ENCODE measurements around the gene AKAIN1. TPM values are rescaled to one million over a fixed set of nuclear protein-coding genes. Genes with fewer than 3 reads are reported as not detected.

The AKAIN1 gene
- total and polyA plus RNA-seq, 7 donors: 0.34 TPM; not detected in 6

DNA sequence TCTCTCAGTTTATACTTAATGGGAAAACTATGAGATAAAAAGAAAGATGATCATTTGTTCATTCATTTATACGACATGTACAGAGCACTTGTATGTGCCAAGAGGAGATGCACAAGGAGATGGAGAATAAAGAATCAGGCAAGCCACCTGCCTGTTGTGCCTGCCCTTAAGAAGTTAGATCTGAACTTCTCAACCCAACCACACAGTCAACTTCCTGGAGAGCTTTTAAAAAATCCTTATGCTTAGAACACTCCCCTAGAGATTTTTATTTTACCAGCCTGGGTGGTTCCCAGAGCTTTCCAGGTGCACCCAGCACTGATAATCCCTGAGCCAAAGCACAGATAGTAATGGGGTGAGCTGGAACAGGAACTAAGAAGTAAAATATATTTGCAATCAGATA lies 18.5 kb downstream of the AKAIN1 start:
- intact Hi-C loops (cut with DNase I): no loop called here
- H3K4me1 ChIP-seq: no peaks in the 10 kb centered on the region
- no peaks in the 10 kb centered on the region for H3K9me3 ChIP-seq
- no peaks in the 10 kb centered on the region for H3K36me3 ChIP-seq (ENCODE audit: insufficient read depth in 1 of 2, low read depth in 1 of 2)
- DNase-seq: no peak
- no peak overlapping the region for H3K27ac ChIP-seq
- TF ChIP-seq CTCF (IDR thresholded peaks at IDR 0.05): no peak
- H3K4me3 ChIP-seq: no peak overlapping the region
- ATAC-seq: no peak
- WGBS, 3 donors: 88 to 90% (median 88%) methylated on average over 1 of the region's 1 CpG
- no peaks in the 10 kb centered on the region for H3K27me3 ChIP-seq (ENCODE audit: insufficient read depth in 3 of 3, low read length in 2 of 3)

- ATAC-seq (no peak), DNase-seq (no peak)
- no peaks in the 10 kb centered on the region for H3K27me3 ChIP-seq (ENCODE audit: insufficient read depth in 3 of 3, low read length in 2 of 3)
- no peaks in the 10 kb centered on the region for H3K36me3 ChIP-seq (ENCODE audit: insufficient read depth in 1 of 2, low read depth in 1 of 2)
- H3K4me1 ChIP-seq: no peaks in the 10 kb centered on the region
- H3K4me3 ChIP-seq: no peak overlapping the region
- no peak for TF ChIP-seq CTCF (IDR thresholded peaks at IDR 0.05)
- intact Hi-C loops (cut with DNase I): no loop called here
- H3K27ac ChIP-seq: no peak overlapping the region
- H3K9me3 ChIP-seq: no peaks in the 10 kb centered on the region
- 69 to 79% (median 74%) methylated on average over 5 of the region's 5 CpGs for WGBS, 3 donors
These were observed 21.7 kb downstream of the AKAIN1 start for GRCh38 chr18:5175378-5175777.

- Histone ChIP-seq H3K9me3 (no peaks in the 10 kb centered on the region), H3K4me1 (no peaks in the 10 kb centered on the region), H3K4me3 (no peak overlapping the region), H3K27me3 (ENCODE audit: insufficient read depth in 3 of 3, low read length in 2 of 3) (no peaks in the 10 kb centered on the region), H3K36me3 (ENCODE audit: insufficient read depth in 1 of 2, low read depth in 1 of 2) (no peaks in the 10 kb centered on the region), H3K27ac (no peak overlapping the region)
- ATAC-seq (no peak), DNase-seq (no peak)
- WGBS, 3 donors: 64 to 75% (median 72%) methylated on average over 6 of the region's 6 CpGs
- intact Hi-C loops (cut with DNase I): no loop called here
- TF ChIP-seq CTCF (IDR thresholded peaks at IDR 0.05): no peak
These were observed 23.4 kb downstream of the AKAIN1 start for GRCh38 chr18:5173646-5174045.

GRCh38 chr18:5173236-5173635 lies 23.8 kb downstream of the AKAIN1 start:
- Histone ChIP-seq H3K36me3 (ENCODE audit: insufficient read depth in 1 of 2, low read depth in 1 of 2) (no peaks in the 10 kb centered on the region), H3K9me3 (no peaks in the 10 kb centered on the region), H3K4me1 (no peaks in the 10 kb centered on the region), H3K27ac (no peak overlapping the region), H3K27me3 (ENCODE audit: insufficient read depth in 3 of 3, low read length in 2 of 3) (no peaks in the 10 kb centered on the region), H3K4me3 (no peak overlapping the region)
- no peak for TF ChIP-seq CTCF (IDR thresholded peaks at IDR 0.05)
- WGBS, 3 donors: 86 to 87% (median 87%) methylated on average over 2 of the region's 2 CpGs
- DNase-seq: no peak
- intact Hi-C loops (cut with DNase I): no loop called here
- ATAC-seq: no peak

DNA sequence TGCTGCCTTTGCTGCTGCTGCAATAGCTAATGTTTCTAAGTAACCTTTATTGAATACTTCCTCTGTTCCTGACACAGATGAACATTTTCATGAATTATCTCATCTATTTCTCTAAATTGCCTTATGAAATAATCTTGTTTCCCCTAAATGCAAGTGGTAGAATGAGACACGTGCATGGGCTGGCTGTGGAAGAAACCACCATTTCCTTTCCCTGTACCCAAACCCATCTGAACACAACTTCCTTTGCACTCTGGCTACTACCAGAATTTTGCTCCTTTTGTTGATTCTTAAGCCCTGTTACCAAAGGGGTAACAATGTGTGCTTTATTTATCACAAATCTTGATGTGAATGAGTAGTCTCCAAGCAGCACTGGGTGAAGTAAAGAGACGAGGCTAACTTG lies 29.2 kb downstream of the AKAIN1 start:
- 51 to 57% (median 53%) methylated on average over 2 of the region's 2 CpGs for WGBS, 3 donors
- H3K9me3 ChIP-seq: no peaks in the 10 kb centered on the region
- DNase-seq (no peak), ATAC-seq (no peak)
- no peak for TF ChIP-seq CTCF (IDR thresholded peaks at IDR 0.05)
- intact Hi-C loops (cut with DNase I): no loop called here
- H3K27ac ChIP-seq: no peak overlapping the region
- H3K4me3 ChIP-seq: no peak overlapping the region
- H3K4me1 ChIP-seq: peaks cover 3% of the 10 kb centered on the region
- no peaks in the 10 kb centered on the region for H3K27me3 ChIP-seq (ENCODE audit: insufficient read depth in 3 of 3, low read length in 2 of 3)
- no peaks in the 10 kb centered on the region for H3K36me3 ChIP-seq (ENCODE audit: insufficient read depth in 1 of 2, low read depth in 1 of 2)

Data from psoas muscle (tissue), 8 donors.